DMS153 (cell line): ENCODE data around the gene UNK.
"Not testable (repeated sequence)": the region's sequence is repeated elsewhere in the genome, so short reads cannot be mapped to it uniquely, and the experiment has no call there.

ENCODE experiments used
- DNase-seq: peaks from one replicate; lab custom pipeline; 2025; lab: John Stamatoyannopoulos, UW

The UNK gene

GRCh38 chr17:75854101-75854748, 69.6 kb downstream of the UNK start:
- DNase-seq: no peak

GRCh38 chr17:75854881-75855309, 70.3 kb downstream of the UNK start:
- no peak for DNase-seq

GRCh38 chr17:75855310-75856061, 70.9 kb downstream of the UNK start, which contains the start of gene WBP2:
TSS of gene WBP2 (minus strand) at chr17:75855335. CDS start at chr17:75855297, 38 bp downstream.
- peak; percentile 100 for DNase-seq

- no peak for DNase-seq
Observed at GRCh38 chr17:75856062-75856756, 71.6 kb downstream of the UNK start.

- not testable (repeated sequence) for DNase-seq
Observed at GRCh38 chr17:75859358-75859757, 74.8 kb downstream of the UNK start.

GRCh38 chr17:75861927-75862317, 77.3 kb downstream of the UNK start:
- no peak for DNase-seq

- DNase-seq: no peak
Observed at GRCh38 chr17:75864448-75864871, 79.9 kb downstream of the UNK start.

GRCh38 chr17:75864887-75865286, 80.3 kb downstream of the UNK start:
- not testable (repeated sequence) for DNase-seq

GRCh38 chr17:75865404-75866188, 81.0 kb downstream of the UNK start:
- DNase-seq: not testable (repeated sequence)

- DNase-seq: not testable (repeated sequence)
Observed at GRCh38 chr17:75868730-75869281, 84.2 kb downstream of the UNK start.

- DNase-seq: no peak
Observed at GRCh38 chr17:75869282-75870141, 84.9 kb downstream of the UNK start.

- not testable (repeated sequence) for DNase-seq
Observed at GRCh38 chr17:75870228-75870627, 85.6 kb downstream of the UNK start.

- DNase-seq: peak; percentile 54
Observed at GRCh38 chr17:75872434-75873351, 88.1 kb downstream of the UNK start.

- DNase-seq: no peak
Observed at GRCh38 chr17:75873587-75874322, 89.1 kb downstream of the UNK start.

- no peak for DNase-seq
Observed at GRCh38 chr17:75874323-75875181, 89.9 kb downstream of the UNK start.
